IMR-90 (cell line): ENCODE data around the gene DEFB131B. TPM values are rescaled to one million over a fixed set of nuclear protein-coding genes. Genes with fewer than 3 reads are reported as not detected.

Experiments
- ATAC-seq: fragments of 200-7000 bp; cut with Tn5 transposase; 2 replicates; pipeline ENCODE4 v1.9.1; 2020; ENCODE audit warnings: low read depth, mild to moderate bottlenecking, moderate library complexity
- BruUV-seq: library from RNA; stranded (reverse); fragments of 400-500 nt; replicated peaks from 2 replicates; lab custom pipeline; 2021; lab: Mats Ljungman, UMichigan
- CTCF ChIA-PET: fragments of 300-600 bp; formaldehyde crosslinking; extraction: SDS; loops from one replicate; lab custom pipeline; 2021; ENCODE audit warnings: antibody characterized with exemption; lab: Yijun Ruan, JAX
- POLR2A ChIA-PET: fragments of 300-600 bp; sonication (Branson Sonifier 250); formaldehyde crosslinking; loops from one replicate; lab custom pipeline; 2022; ENCODE audit warnings: antibody characterized with exemption; ENCODE audit not compliant: unreplicated experiment; lab: Charles Lee
- DNase-seq: peaks from one replicate; pipeline ENCODE4 v3.0.0; 2013
- H2AFZ ChIP-seq: replicated peaks from 2 replicates; pipeline ENCODE3; 2013; ENCODE audit warnings: low read length, mild to moderate bottlenecking; ENCODE audit not compliant: poor library complexity
- H2AK5ac ChIP-seq: 2 replicates; pipeline ENCODE4 v1.6.1; 2013; ENCODE audit warnings: low read depth, low read length, inconsistent platforms
- H2AK9ac ChIP-seq: replicated peaks from 2 replicates; pipeline ENCODE3; 2013; ENCODE audit warnings: mild to moderate bottlenecking, low read depth, low read length, moderate library complexity; ENCODE audit not compliant: poor library complexity
- H2BK120ac ChIP-seq: 2 replicates; pipeline ENCODE4 v1.6.1; 2013; ENCODE audit warnings: low read depth, low read length, inconsistent platforms
- H2BK15ac ChIP-seq: 3 replicates; pipeline ENCODE4 v1.6.1; 2013; ENCODE audit warnings: low read depth, low read length, inconsistent platforms
- H2BK20ac ChIP-seq: 2 replicates; pipeline ENCODE4 v1.6.1; 2013; ENCODE audit warnings: low read depth, mild to moderate bottlenecking, inconsistent platforms, low read length, moderate library complexity
- H2BK5ac ChIP-seq: 2 replicates; pipeline ENCODE4 v1.6.1; 2013; ENCODE audit warnings: mild to moderate bottlenecking, low read depth, low read length, inconsistent platforms; ENCODE audit not compliant: poor library complexity, severe bottlenecking
- H3K14ac ChIP-seq: replicated peaks from 2 replicates; pipeline ENCODE4 v1.6.1; 2013; ENCODE audit warnings: low read depth, low read length, inconsistent platforms
- H3K18ac ChIP-seq: 2 replicates; pipeline ENCODE4 v1.6.1; 2013; ENCODE audit warnings: low read depth, low read length, control low read depth
- H3K23ac ChIP-seq: 2 replicates; pipeline ENCODE4 v1.6.1; 2013; ENCODE audit warnings: low read depth, low read length, inconsistent platforms
- H3K27ac ChIP-seq: 2 replicates; pipeline ENCODE4 v1.5.1; 2013; ENCODE audit warnings: mild to moderate bottlenecking, control low read depth, low read length; ENCODE audit not compliant: insufficient read depth
- H3K27me3 ChIP-seq: 2 replicates; pipeline ENCODE4 v1.6.1; 2013; ENCODE audit warnings: low read length; ENCODE audit not compliant: control insufficient read depth, insufficient read depth
- H3K36me3 ChIP-seq: 2 replicates; pipeline ENCODE4 v1.6.1; 2013; ENCODE audit warnings: low read length, mixed read lengths; ENCODE audit not compliant: control insufficient read depth, insufficient read depth
- H3K4ac ChIP-seq: 2 replicates; pipeline ENCODE4 v1.6.1; 2013; ENCODE audit warnings: low read depth, low read length, inconsistent platforms
- H3K4me1 ChIP-seq: 2 replicates; pipeline ENCODE4 v1.6.1; 2013; ENCODE audit warnings: low read length, mixed read lengths; ENCODE audit not compliant: control insufficient read depth, insufficient read depth
- H3K4me2 ChIP-seq: 2 replicates; pipeline ENCODE4 v1.6.1; 2013; ENCODE audit warnings: low read depth, mild to moderate bottlenecking, control low read depth, low read length, moderate library complexity
- H3K4me3 ChIP-seq: 2 replicates; pipeline ENCODE4 v1.5.1; 2013; ENCODE audit warnings: low read depth, mild to moderate bottlenecking, control low read depth, low read length, moderate library complexity; ENCODE audit not compliant: insufficient read depth
- H3K56ac ChIP-seq: 2 replicates; pipeline ENCODE4 v1.6.1; 2013; ENCODE audit warnings: low read length, inconsistent platforms; ENCODE audit not compliant: insufficient read depth; ENCODE audit errors: extremely low read depth
- H3K79me1 ChIP-seq, 2 experiments: 2 replicates each; pipeline ENCODE4 v1.6.1; 2013; ENCODE audit warnings: low read length in 2 of 2, inconsistent platforms in 1 of 2, low read depth in 1 of 2
- H3K9ac ChIP-seq: 2 replicates; pipeline ENCODE4 v1.6.1; 2013; ENCODE audit warnings: low read depth, low read length, control low read depth
- H3K9me1 ChIP-seq: 2 replicates; pipeline ENCODE4 v1.6.1; 2013; ENCODE audit warnings: low read length, inconsistent platforms; ENCODE audit not compliant: insufficient read depth
- H3K9me3 ChIP-seq: 2 replicates; pipeline ENCODE4 v1.6.1; 2013; ENCODE audit warnings: low read length; ENCODE audit not compliant: control insufficient read depth, insufficient read depth
- H4K20me1 ChIP-seq: 2 replicates; pipeline ENCODE4 v1.6.1; 2013; ENCODE audit warnings: low read length, inconsistent platforms; ENCODE audit not compliant: insufficient read depth
- H4K5ac ChIP-seq: 2 replicates; pipeline ENCODE4 v1.6.1; 2013; ENCODE audit warnings: mild to moderate bottlenecking, low read depth, low read length, control low read depth
- H4K8ac ChIP-seq, 2 experiments: 2 replicates each; pipeline ENCODE4 v1.6.1; 2013; ENCODE audit warnings: low read depth in 2 of 2, low read length in 2 of 2, control low read depth in 1 of 2, inconsistent platforms in 1 of 2
- H4K91ac ChIP-seq: 2 replicates; pipeline ENCODE4 v1.6.1; 2013; ENCODE audit warnings: low read depth, low read length, inconsistent platforms; ENCODE audit not compliant: insufficient read depth
- CEBPB ChIP-seq: IDR thresholded peaks from 2 replicates; pipeline ENCODE4 v1.6.1; 2012; ENCODE audit warnings: low read depth, low read length, improper control_type of control experiment
- CHD1 ChIP-seq: IDR thresholded peaks from 2 replicates; pipeline ENCODE4 v1.6.1; 2012; ENCODE audit warnings: low read depth, low read length, improper control_type of control experiment
- FOS ChIP-seq: fragments of 150-350 bp; IDR thresholded peaks from 2 replicates; pipeline ENCODE4 v1.6.1; 2016; ENCODE audit warnings: low read depth, low read length
- MAFK ChIP-seq: IDR thresholded peaks from 2 replicates; pipeline ENCODE4 v1.6.1; 2012; ENCODE audit warnings: low read depth, low read length, improper control_type of control experiment
- MAZ ChIP-seq: IDR thresholded peaks from 2 replicates; pipeline ENCODE4 v1.6.1; 2012; ENCODE audit warnings: low read depth, mild to moderate bottlenecking, low read length, improper control_type of control experiment, moderate library complexity, borderline replicate concordance
- MXI1 ChIP-seq: IDR thresholded peaks from 2 replicates; pipeline ENCODE4 v1.6.1; 2012; ENCODE audit warnings: low read depth, mild to moderate bottlenecking, low read length, moderate library complexity, borderline replicate concordance
- NFE2L2 ChIP-seq: fragments of 150-350 bp; IDR thresholded peaks from 2 replicates; pipeline ENCODE4 v1.6.1; 2016; ENCODE audit warnings: low read depth, mild to moderate bottlenecking, low read length
- POLR2A ChIP-seq: IDR thresholded peaks from 2 replicates; pipeline ENCODE4 v1.6.1; 2012; ENCODE audit warnings: mild to moderate bottlenecking, low read depth, low read length
- RAD21 ChIP-seq: IDR thresholded peaks from 2 replicates; pipeline ENCODE4 v1.6.1; 2012; ENCODE audit warnings: low read length, improper control_type of control experiment
- RCOR1 ChIP-seq: IDR thresholded peaks from 2 replicates; pipeline ENCODE4 v1.6.1; 2012; ENCODE audit warnings: mild to moderate bottlenecking, low read length, improper control_type of control experiment; ENCODE audit not compliant: insufficient replicate concordance
- RFX5 ChIP-seq: IDR thresholded peaks from 2 replicates; pipeline ENCODE4 v1.8.0; 2012; ENCODE audit warnings: low read depth, mild to moderate bottlenecking, low read length, moderate library complexity
- SMC3 ChIP-seq: fragments of 150-350 bp; IDR thresholded peaks from 2 replicates; pipeline ENCODE4 v1.6.1; 2016; ENCODE audit warnings: low read depth, mild to moderate bottlenecking, antibody characterized with exemption, low read length, moderate library complexity
- USF2 ChIP-seq: fragments of 150-350 bp; IDR thresholded peaks from 2 replicates; pipeline ENCODE4 v1.6.1; 2017; ENCODE audit warnings: mild to moderate bottlenecking, antibody characterized with exemption, low read length, low read depth
- whole genome bisulfite sequencing, 2 experiments: methylation state at CpG; one replicate each; pipeline versions ENCODE4 v1.1.5 to v1.1.7; 2013; ENCODE audit warnings: missing lambda C conversion rate in 2 of 2; ENCODE audit not compliant: insufficient read length in 1 of 2; ENCODE audit errors: extremely low coverage in 2 of 2; 5-methylcytosine and 5-hydroxymethylcytosine counted together
- dilution Hi-C: fragments of 300-500 bp; cut with HindIII; formaldehyde crosslinking; loops from one replicate; pipeline ENCODE4 v1.14.3; 2018; ENCODE audit warnings: low sequenced_read_pairs; ENCODE audit not compliant: unreplicated experiment
- in situ Hi-C: fragments of 300-500 bp; cut with MboI; formaldehyde crosslinking; loops from 3 replicates; pipeline ENCODE4 v1.14.3; 2019; ENCODE audit warnings: low sequenced_read_pairs, inconsistent platforms, mixed read lengths
- intact Hi-C: fragments of 100-400 bp; cut with micrococcal nuclease; formaldehyde crosslinking; loops from 2 replicates; pipeline ENCODE4 v1.10.0; 2022
- polyA plus RNA-seq, 3 experiments: library from polyadenylated mRNA; depleted of rRNA; stranded (reverse); fragments of >200 nt; gene quantifications; 2 replicates each; pipeline ENCODE4 v1.2.3, GENCODE V29; 2012; ENCODE audit warnings: low replicate concordance in 1 of 3
- total RNA-seq: library from RNA; depleted of rRNA; stranded (reverse); fragments of >200 nt; gene quantifications from 2 replicates; pipeline ENCODE4 v1.2.3, GENCODE V29; 2012
- TF ChIP-seq, protein P1 (sequence below): fragments of 150-350 bp; IDR thresholded peaks from 2 replicates; pipeline ENCODE4 v1.6.1; 2016; ENCODE audit warnings: low read depth, mild to moderate bottlenecking, low read length, moderate library complexity, borderline replicate concordance
- TF ChIP-seq, protein P2 (sequence below): conservative IDR thresholded peaks from 2 replicates; pipeline ENCODE4 v1.5.1; 2012; ENCODE audit warnings: mild to moderate bottlenecking, low read depth, low read length, improper control_type of control experiment

Gene DEFB131B
- total and polyA plus RNA-seq, 2 of the 4 experiments (the other 2 are of a cell fraction), result not detected

DNA sequence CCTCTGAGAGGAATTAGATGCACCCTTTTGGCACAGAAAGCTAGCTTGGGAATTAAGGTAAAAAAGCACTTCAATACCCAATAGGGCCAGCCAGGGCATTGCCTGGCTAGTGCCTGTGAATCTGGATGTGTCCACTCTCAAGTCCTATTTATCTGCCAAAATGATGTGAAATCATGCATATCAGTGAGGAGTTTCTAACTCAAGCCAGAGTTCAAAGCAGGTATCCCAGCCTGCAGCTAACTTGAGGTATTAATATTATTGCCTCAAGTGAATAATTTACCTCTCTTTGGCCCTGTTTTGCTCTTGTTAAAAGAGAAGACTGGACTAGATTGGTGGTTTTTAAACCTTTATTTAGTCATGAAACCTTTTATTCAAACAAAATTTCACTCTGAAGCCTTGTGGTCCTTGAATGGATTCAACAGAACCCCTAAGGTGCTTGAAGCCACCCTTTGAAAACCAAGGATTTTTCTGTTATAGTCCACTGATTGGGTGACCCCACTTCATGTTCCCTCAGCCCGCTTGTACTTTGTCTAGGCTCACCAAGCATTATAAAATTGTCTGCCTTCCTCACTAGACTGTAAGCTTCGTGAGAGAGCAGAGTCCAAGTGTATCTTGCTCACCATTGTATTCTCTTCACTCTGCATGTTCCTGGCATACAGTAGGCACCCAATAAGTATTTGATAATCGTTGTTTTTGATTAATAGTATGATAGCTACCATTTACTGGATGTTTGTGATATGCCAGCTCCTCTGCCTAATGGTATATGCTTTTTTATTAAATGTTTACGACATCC is 55.1 kb downstream of the DEFB131B start:
- in situ Hi-C loops (no loop called here), intact Hi-C loops (no loop called here), dilution Hi-C loops (no loop called here)
- Histone ChIP-seq H3K23ac (no peak overlapping the region), H3K79me1 (peaks cover 27 to 71% of the 10 kb centered on the region in 2 experiments), H3K27me3 (no peaks in the 10 kb centered on the region), H3K14ac (no peak overlapping the region), H3K4me2 (no peak overlapping the region), H3K4me1 (peaks cover 6% of the 10 kb centered on the region), H3K36me3 (no peaks in the 10 kb centered on the region; the same call in 1 of the 2 replicates), H3K9me3 (no peaks in the 10 kb centered on the region), H4K91ac (no peak overlapping the region), H2BK5ac (no peak overlapping the region), H2BK20ac (no peak overlapping the region), H3K9ac (no peak overlapping the region), H4K8ac (no peak overlapping the region), H2BK120ac (no peak overlapping the region), H3K27ac (no peak overlapping the region), H3K4ac (no peak overlapping the region), H2AFZ (no peak overlapping the region), H2AK9ac (no peak overlapping the region), H2BK15ac (no peak overlapping the region), H2AK5ac (no peak overlapping the region), H4K5ac (no peak overlapping the region), H3K18ac (no peak overlapping the region), H3K9me1 (peaks cover 12% of the 10 kb centered on the region), H4K20me1 (peaks cover 43% of the 10 kb centered on the region; the same call in 1 of the 2 replicates), H3K56ac (no peak overlapping the region), H3K4me3 (no peak overlapping the region)
- whole genome bisulfite sequencing, 2 experiments, result 92% methylated on average over 2 of the region's 4 CpGs; no CpG with 5 or more reads in 1 of the 2 experiments
- ChIA-PET CTCF (no interaction called here), POLR2A (no interaction called here)
- ATAC-seq (no peak), DNase-seq (no peak)
- no TSS peak for BruUV-seq
- TF ChIP-seq, protein P1, sequence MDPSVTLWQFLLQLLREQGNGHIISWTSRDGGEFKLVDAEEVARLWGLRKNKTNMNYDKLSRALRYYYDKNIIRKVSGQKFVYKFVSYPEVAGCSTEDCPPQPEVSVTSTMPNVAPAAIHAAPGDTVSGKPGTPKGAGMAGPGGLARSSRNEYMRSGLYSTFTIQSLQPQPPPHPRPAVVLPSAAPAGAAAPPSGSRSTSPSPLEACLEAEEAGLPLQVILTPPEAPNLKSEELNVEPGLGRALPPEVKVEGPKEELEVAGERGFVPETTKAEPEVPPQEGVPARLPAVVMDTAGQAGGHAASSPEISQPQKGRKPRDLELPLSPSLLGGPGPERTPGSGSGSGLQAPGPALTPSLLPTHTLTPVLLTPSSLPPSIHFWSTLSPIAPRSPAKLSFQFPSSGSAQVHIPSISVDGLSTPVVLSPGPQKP, result no peak
- TF ChIP-seq USF2 (no peak), CEBPB (no peak), MAFK (no peak), CHD1 (no peak), POLR2A (no peak), FOS (no peak), MAZ (no peak), NFE2L2 (no peak), MXI1 (no peak), RAD21 (no peak), SMC3 (no peak), RFX5 (no peak), RCOR1 (no peak)
- TF ChIP-seq, protein P2, sequence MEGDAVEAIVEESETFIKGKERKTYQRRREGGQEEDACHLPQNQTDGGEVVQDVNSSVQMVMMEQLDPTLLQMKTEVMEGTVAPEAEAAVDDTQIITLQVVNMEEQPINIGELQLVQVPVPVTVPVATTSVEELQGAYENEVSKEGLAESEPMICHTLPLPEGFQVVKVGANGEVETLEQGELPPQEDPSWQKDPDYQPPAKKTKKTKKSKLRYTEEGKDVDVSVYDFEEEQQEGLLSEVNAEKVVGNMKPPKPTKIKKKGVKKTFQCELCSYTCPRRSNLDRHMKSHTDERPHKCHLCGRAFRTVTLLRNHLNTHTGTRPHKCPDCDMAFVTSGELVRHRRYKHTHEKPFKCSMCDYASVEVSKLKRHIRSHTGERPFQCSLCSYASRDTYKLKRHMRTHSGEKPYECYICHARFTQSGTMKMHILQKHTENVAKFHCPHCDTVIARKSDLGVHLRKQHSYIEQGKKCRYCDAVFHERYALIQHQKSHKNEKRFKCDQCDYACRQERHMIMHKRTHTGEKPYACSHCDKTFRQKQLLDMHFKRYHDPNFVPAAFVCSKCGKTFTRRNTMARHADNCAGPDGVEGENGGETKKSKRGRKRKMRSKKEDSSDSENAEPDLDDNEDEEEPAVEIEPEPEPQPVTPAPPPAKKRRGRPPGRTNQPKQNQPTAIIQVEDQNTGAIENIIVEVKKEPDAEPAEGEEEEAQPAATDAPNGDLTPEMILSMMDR, result no peak
